HepG2 (cell line): ENCODE data around the gene RFX7.

ENCODE experiments used
- CBX1 ChIP-seq: IDR thresholded peaks from one replicate; pipeline ENCODE4 v1.6.1; 2016; ENCODE audit warnings: antibody characterized with exemption, low read depth
- CBX5 ChIP-seq: sonication (generic); formaldehyde crosslinking; IDR thresholded peaks from 2 replicates; pipeline ENCODE4 v1.4.0; 2020; ENCODE audit warnings: missing genetic modification reagents, borderline replicate concordance
- CHD2 ChIP-seq: IDR thresholded peaks from 2 replicates; pipeline ENCODE4 v1.6.1; 2011; ENCODE audit warnings: low read depth, low read length, improper control_type of control experiment
- CREM ChIP-seq, 2 experiments: sonication (generic) in 1 of 2; formaldehyde crosslinking in 1 of 2; IDR thresholded peaks; 2 replicates each; pipeline versions ENCODE4 v1.4.0 to v1.6.1; 2016 to 2020; ENCODE audit warnings: antibody characterized with exemption in 1 of 2, mild to moderate bottlenecking in 1 of 2, missing genetic modification reagents in 1 of 2
- CTCF ChIP-seq: sonication (generic); formaldehyde crosslinking; IDR thresholded peaks from 2 replicates; pipeline ENCODE4 v1.5.0; 2020; ENCODE audit warnings: mild to moderate bottlenecking, missing genetic modification reagents, moderate library complexity
- EHMT2 ChIP-seq: fragments of 200-600 bp; sonication (generic); IDR thresholded peaks from 2 replicates; pipeline ENCODE4 v1.7.0; 2017; ENCODE audit warnings: antibody characterized with exemption, low read depth, low read length, borderline replicate concordance
- KAT2B ChIP-seq: fragments of 150-350 bp; IDR thresholded peaks from 2 replicates; pipeline ENCODE4 v1.6.1; 2014; ENCODE audit warnings: low read depth, low read length, borderline replicate concordance
- KAT7 ChIP-seq: IDR thresholded peaks from 2 replicates; pipeline ENCODE4 v1.6.1; 2018; ENCODE audit warnings: borderline replicate concordance, missing compliant biosample characterization
- PAXIP1 ChIP-seq: sonication (generic); formaldehyde crosslinking; conservative IDR thresholded peaks from 2 replicates; pipeline ENCODE4 v1.4.0; 2020; ENCODE audit warnings: mild to moderate bottlenecking, missing genetic modification reagents, moderate library complexity
- SUZ12 ChIP-seq: fragments of 150-350 bp; IDR thresholded peaks from 2 replicates; pipeline ENCODE4 v1.6.1; 2014; ENCODE audit warnings: low read depth, low read length
- ZNF570 ChIP-seq: sonication (generic); formaldehyde crosslinking; IDR thresholded peaks from 2 replicates; pipeline ENCODE4 v1.4.0; 2020; ENCODE audit warnings: mild to moderate bottlenecking, missing genetic modification reagents, borderline replicate concordance

GRCh38 chr15:56146756-56147155, 96.9 kb downstream of the RFX7 start:
- TF ChIP-seq CHD2: no peak
- no peak for TF ChIP-seq CTCF (CRISPR knock-in tag)
- TF ChIP-seq KAT2B: no peak
- TF ChIP-seq ZNF570 (CRISPR knock-in tag): no peak
- no peak for TF ChIP-seq KAT7 (CRISPR knock-in tag)
- TF ChIP-seq CBX5 (CRISPR knock-in tag): no peak
- TF ChIP-seq CREM (IDR thresholded peaks at IDR 0.05): no peak
- no peak for TF ChIP-seq CREM (CRISPR knock-in tag; IDR thresholded peaks at IDR 0.05)
- no peak for TF ChIP-seq PAXIP1 (CRISPR knock-in tag)
- no peak for TF ChIP-seq EHMT2
- no peak for TF ChIP-seq CBX1
- TF ChIP-seq SUZ12: no peak
